H1 (cell line): ENCODE measurements around the gene TMEM129. TPM values are rescaled to one million over a fixed set of nuclear protein-coding genes. Genes with fewer than 3 reads are reported as not detected.

Source experiments
- BACH1 ChIP-seq: IDR thresholded peaks from 2 replicates; pipeline ENCODE4 v1.6.1; 2012; ENCODE audit warnings: low read length, improper control_type of control experiment
- CHD1 ChIP-seq: IDR thresholded peaks from 2 replicates; pipeline ENCODE4 v1.6.1; 2012; ENCODE audit warnings: low read depth, low read length, improper control_type of control experiment
- CHD2 ChIP-seq: IDR thresholded peaks from 2 replicates; pipeline ENCODE4 v1.6.1; 2012; ENCODE audit warnings: low read length, improper control_type of control experiment
- CTBP2 ChIP-seq: IDR thresholded peaks from 2 replicates; pipeline ENCODE4 v1.7.0; 2011; ENCODE audit warnings: borderline replicate concordance, mild to moderate bottlenecking, moderate library complexity, mixed read lengths, low read length; ENCODE audit not compliant: insufficient read depth, insufficient read length
- EP300 ChIP-seq, 2 experiments: IDR thresholded peaks; 1 replicate in 1 of 2; 2 replicates in 1 of 2; pipeline ENCODE4 v1.6.1; 2011 to 2012; ENCODE audit warnings: low read depth in 2 of 2, low read length in 2 of 2, mild to moderate bottlenecking in 2 of 2, borderline replicate concordance in 1 of 2, inconsistent platforms in 1 of 2, moderate library complexity in 1 of 2
- GABPA ChIP-seq: IDR thresholded peaks from 2 replicates; pipeline ENCODE4 v1.6.1; 2011; ENCODE audit warnings: mild to moderate bottlenecking, low read length, moderate library complexity, borderline replicate concordance; ENCODE audit not compliant: insufficient read depth
- HDAC2 ChIP-seq, 2 experiments: fragments of 300-600 bp in 1 of 2; sonication (generic) in 1 of 2; IDR thresholded peaks; 2 replicates each; pipeline ENCODE4 v1.6.1; 2011 to 2012; ENCODE audit warnings: low read depth in 2 of 2, low read length in 2 of 2, mild to moderate bottlenecking in 2 of 2, moderate library complexity in 2 of 2, borderline replicate concordance in 1 of 2, inconsistent platforms in 1 of 2
- KDM1A ChIP-seq: fragments of 200-600, 300-600 bp; sonication (generic); IDR thresholded peaks from 2 replicates; pipeline ENCODE4 v1.7.1; 2016; ENCODE audit warnings: mild to moderate bottlenecking, low read length, borderline replicate concordance
- NRF1 ChIP-seq: IDR thresholded peaks from 2 replicates; pipeline ENCODE4 v1.6.1; 2011; ENCODE audit warnings: mild to moderate bottlenecking, low read depth, low read length, improper control_type of control experiment
- POLR2AphosphoS5 ChIP-seq: IDR thresholded peaks from 2 replicates; pipeline ENCODE4 v1.6.1; 2011; ENCODE audit warnings: low read depth, low read length
- POU5F1 ChIP-seq: IDR thresholded peaks from 2 replicates; pipeline ENCODE4 v1.6.1; 2011; ENCODE audit warnings: low read depth, mild to moderate bottlenecking, low read length, moderate library complexity
- SIX5 ChIP-seq: IDR thresholded peaks from 2 replicates; pipeline ENCODE4 v1.6.1; 2011; ENCODE audit warnings: mild to moderate bottlenecking, low read depth, low read length
- SP1 ChIP-seq: IDR thresholded peaks from 2 replicates; pipeline ENCODE4 v1.6.1; 2011; ENCODE audit warnings: low read depth, low read length
- YY1 ChIP-seq: IDR thresholded peaks from 2 replicates; pipeline ENCODE4 v1.6.1; 2011; ENCODE audit warnings: low read depth, mild to moderate bottlenecking, low read length
- polyA plus RNA-seq, 7 experiments: library from polyadenylated mRNA; depleted of rRNA in 3 of 7; stranded (reverse) in 5 of 7; unstranded in 2 of 7; fragments of >200 nt in 5 of 7; fragments of 200-250 nt in 2 of 7; gene quantifications; 1 replicate in 5 of 7; 2 replicates in 1 of 7; 4 replicates in 1 of 7; pipeline versions ENCODE4 v1.2.1 to v1.2.3, GENCODE V29; 2011 to 2013; ENCODE audit warnings: missing spikeins in 2 of 7, mixed read lengths in 2 of 7
- total RNA-seq: library from RNA; stranded (reverse); fragmentation: NEBNext Ultra II Directional; extraction: Animal tissue kit (Norgen Biotek cat#: 25700); gene quantifications from 2 replicates; pipeline ENCODE4 v1.2.1, GENCODE V29; 2021
- TF ChIP-seq, protein P1 (sequence below): IDR thresholded peaks from 2 replicates; pipeline ENCODE4 v1.6.1; 2012; ENCODE audit warnings: low read length, inconsistent platforms

The TMEM129 gene
- total and polyA plus RNA-seq, 2 of the 8 experiments (the other 6 are each of a cell fraction or from before 2014, with no cell fraction given): 31.5 to 58.7 TPM

- TF ChIP-seq KDM1A (no peak), NRF1 (no peak), CHD1 (no peak), SP1 (no peak), CHD2 (no peak), BACH1 (no peak), GABPA (no peak), EP300 (IDR thresholded peaks at IDR 0.05; ENCODE audit: borderline replicate concordance in 1 of 2, low read depth in 2 of 2, low read length in 2 of 2) (no peak), YY1 (no peak), SIX5 (no peak), HDAC2 (IDR thresholded peaks at IDR 0.05; ENCODE audit: borderline replicate concordance in 1 of 2, low read depth in 2 of 2, low read length in 2 of 2) (no peak), CTBP2 (no peak), POLR2AphosphoS5 (no peak), POU5F1 (no peak)
- TF ChIP-seq, protein P1, sequence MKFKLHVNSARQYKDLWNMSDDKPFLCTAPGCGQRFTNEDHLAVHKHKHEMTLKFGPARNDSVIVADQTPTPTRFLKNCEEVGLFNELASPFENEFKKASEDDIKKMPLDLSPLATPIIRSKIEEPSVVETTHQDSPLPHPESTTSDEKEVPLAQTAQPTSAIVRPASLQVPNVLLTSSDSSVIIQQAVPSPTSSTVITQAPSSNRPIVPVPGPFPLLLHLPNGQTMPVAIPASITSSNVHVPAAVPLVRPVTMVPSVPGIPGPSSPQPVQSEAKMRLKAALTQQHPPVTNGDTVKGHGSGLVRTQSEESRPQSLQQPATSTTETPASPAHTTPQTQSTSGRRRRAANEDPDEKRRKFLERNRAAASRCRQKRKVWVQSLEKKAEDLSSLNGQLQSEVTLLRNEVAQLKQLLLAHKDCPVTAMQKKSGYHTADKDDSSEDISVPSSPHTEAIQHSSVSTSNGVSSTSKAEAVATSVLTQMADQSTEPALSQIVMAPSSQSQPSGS: no peak
- TF ChIP-seq, all 59 proteins: peak for 4
Observed at GRCh38 chr4:1693131-1693896, 27.8 kb downstream of the TMEM129 start (continued).
